Stimulated activated CD4-positive, alpha-beta T cell treated with anti-CD3 and anti-CD28 coated beads, TNF-alpha, amount 100 ng/mL, for 48 hours (primary cell): Measurements from ENCODE around the gene ATOSB.
A peak's percentile ranks its signal among the peaks of the same experiment; 100 is the strongest.

ENCODE experiments used
- DNase-seq, 3 donors: peaks; one replicate each; pipeline ENCODE4 v3.0.0-alpha.2; 2020; ENCODE audit warnings: low read depth in 3 of 3

The ATOSB gene

DNA sequence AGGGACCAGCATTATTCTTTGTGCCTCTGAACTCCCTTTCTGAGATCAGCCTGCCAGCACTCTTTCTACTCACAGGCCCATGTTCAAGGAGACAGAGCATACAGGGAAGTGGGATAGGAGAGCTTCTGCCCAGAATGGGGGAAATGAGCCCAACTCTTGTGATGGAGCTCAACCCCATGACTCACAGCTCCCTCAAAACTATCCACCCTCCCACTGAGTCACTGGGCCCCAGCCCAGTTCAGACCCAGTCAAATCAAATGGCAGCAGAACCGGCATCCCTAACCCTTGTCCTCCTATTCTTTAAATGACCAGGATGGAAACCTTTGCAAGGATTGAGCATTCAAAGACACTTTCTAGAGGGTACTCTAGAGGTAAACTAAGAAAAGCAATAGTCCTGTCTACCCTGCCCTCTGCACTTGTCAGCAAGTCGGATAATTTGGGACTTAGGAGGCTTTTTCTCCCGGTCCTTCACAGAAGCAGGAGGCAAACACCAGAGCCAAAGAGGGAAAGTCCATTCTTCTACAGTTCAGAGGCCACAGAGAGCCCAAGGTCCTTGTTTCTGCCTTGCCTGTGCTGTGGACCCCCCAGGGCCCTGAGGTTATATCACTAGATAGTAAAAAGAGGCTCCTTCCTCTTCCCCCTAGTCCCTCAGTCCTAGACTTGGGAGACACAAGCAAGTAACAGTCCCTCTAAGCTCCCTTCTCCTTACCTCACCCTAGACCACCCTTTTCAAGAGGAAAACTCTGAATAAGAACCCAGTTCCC lies 3.2 kb downstream of the ATOSB start:
- no peak for DNase-seq

- peak; percentile 92 to 95 (median 92) for DNase-seq
These were observed 4.4 kb downstream of the ATOSB start for GRCh38 chr9:35111001-35111933.

- DNase-seq, result no peak
These were observed 5.3 kb downstream of the ATOSB start for GRCh38 chr9:35110327-35110761.

DNA sequence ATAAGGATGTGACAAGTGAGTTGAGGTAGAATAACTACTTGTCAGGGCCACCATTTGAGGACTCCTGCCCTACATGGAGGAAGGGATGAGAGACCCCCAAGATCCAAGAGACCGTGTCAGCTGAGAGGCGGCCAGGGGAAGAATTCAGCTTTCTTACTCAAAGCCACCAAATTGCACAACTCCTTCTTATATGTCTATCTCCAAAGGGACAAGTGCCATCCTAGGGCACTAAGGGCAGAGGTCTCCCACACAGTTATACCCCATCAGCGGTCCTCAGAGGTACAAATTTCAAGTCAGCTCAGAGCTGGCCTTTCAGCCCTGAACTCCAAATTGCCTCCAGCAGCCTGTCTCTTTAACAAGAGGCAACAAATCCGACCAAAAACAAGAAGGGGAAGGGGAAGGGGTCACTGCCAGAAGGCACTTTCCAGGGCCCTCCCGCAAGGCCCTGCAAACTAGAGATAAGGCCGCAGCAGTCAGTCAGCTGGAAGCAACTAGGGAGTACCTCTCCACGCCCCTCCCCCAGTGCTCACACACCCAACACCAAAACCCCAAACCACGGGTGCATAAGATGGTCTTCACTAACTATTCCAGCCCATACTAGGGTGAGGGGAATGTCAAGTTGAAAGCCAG lies 6.6 kb downstream of the ATOSB start:
- no peak for DNase-seq

GRCh38 chr9:35108461-35108860 lies 7.2 kb downstream of the ATOSB start:
- DNase-seq, result no peak

DNA sequence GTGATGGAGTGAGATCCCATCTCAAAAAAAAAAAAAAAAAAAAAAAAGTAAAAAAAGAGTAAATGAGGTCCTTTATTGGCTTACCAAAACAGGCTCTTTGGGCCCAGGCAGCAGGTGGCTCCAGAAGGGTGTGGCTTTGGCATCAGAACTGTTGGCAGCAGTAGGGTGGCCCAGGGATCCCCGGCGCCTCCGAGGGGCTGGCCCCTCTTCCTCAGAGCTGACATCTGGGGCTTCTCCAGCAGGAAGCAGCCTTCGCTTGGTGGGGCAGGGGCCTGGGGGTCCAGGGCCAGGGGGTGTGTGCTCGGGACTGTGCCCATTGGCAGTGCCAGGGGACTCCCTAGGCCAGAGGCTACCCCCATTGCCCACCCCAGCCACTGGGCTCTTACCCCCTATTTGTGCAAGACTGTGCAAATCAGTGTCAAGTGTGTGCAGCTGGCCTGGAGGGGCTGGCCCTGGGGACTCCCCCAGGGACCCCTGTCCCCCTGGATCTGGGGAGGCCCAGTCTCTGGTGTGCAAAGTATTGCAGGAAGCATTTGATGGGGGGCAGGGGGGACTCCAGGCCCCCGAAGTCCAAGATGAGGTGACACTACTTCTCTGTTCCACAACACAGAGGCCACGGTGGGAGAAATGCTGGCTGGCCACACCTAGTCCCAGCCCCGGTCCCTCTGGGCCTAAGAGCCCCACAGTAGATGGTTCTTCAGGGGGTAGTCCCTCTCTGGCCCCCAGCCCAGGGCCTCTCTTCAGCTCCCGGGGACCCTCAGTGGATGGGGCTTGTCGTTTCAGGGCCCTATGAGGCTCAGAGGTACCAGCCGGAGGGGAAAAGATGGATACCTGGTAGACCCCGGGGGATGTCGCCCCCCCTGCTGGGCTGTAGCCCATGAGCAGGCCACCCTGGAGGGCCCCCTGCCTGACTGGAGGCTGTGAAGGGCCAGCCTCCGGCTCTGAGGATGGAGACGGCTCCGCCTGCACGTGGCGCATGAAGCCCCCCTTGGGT lies 8.1 kb downstream of the ATOSB start:
- no peak for DNase-seq

- DNase-seq, result no peak
These were observed 9.3 kb downstream of the ATOSB start for GRCh38 chr9:35106343-35106730.

- DNase-seq, result no peak
These were observed 9.9 kb downstream of the ATOSB start for GRCh38 chr9:35105571-35106342.

- no peak for DNase-seq
These were observed 10.5 kb downstream of the ATOSB start for GRCh38 chr9:35105126-35105525.

GRCh38 chr9:35104586-35104985 lies 11.1 kb downstream of the ATOSB start:
- DNase-seq, result no peak

DNA sequence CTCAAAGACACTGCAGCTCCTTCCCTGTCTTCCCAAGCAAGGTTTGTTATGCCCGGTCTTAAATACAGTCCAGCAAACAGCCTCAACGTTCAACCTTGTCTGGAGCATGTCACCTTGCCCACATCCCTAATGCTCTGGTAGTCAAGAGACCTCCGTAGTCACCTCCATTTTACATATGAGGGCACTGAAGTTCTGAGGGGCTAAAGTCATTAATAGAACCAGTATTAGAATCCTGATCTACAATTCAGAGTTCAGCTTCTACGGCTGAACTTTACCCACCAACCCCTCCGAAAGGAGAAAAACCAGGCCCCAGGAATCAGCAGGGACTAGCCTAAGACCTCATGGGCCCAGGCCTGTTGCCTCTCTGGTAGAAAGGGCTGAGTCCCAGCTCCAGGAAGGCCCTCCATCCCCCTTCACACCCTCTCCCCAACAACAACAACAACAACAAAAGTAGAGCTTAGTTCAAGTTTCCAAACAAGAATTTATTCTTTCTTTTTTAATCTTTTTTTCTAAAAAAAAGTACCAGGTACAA lies 11.9 kb downstream of the ATOSB start:
- no peak for DNase-seq

DNA sequence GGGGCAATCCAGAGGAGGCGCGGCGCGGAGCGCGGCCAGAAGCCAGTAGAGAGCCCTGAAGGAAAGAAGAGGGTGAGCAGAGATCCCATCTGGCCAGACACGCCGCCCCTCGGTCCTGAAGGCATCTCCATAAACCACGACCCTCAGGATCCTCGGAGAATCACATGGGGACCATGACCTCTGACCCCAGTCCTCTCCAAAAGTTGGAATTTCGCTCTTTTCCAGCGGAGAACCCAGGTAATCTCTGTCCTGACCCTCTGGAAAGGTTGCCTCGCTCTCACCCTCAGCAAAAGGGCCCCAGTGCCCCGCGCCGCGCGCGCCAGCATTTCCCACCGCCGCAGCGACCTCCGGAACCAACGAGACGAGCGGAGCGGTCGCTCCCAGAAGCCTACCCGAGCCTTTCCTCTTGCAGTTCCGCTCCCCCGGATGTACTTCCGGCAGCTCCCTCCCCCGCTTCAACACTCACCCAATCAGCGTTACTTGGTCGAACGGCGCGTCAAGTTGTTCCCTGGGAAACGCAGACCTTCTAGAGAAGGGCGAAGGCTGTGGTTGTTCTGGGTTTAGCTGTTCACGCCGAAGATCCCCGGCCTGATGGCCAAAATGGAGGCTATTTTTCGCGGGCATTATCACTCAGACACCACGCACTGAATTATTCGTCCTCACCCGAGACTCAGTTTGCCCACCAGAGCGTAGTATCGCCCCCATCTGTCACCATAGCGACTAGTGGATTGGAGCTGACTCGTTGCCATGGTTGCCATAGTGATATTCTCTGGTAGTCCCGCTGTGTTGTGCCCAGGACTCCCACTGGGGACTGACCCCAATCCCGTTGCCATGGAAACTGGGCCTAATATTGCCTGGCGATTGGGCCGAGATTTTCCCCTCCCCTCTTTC lies 12.6 kb downstream of the ATOSB start, which contains the start of gene STOML2:
TSS of gene STOML2 (minus strand) at position 363 of the 891 bp plus-strand sequence. CDS start at position 326, 37 bp downstream.
- DNase-seq, result peak; percentile 84 to 90 (median 85)

- DNase-seq, result no peak
These were observed 13.2 kb downstream of the ATOSB start for GRCh38 chr9:35102465-35102768.

GRCh38 chr9:35097573-35097972 lies 18.1 kb downstream of the ATOSB start:
- DNase-seq, result no peak

GRCh38 chr9:35096035-35096849 lies 19.4 kb downstream of the ATOSB start, which contains the start of gene PIGO:
PIGO (minus strand) TSS chr9:35096591; CDS start chr9:35095565, 1,026 bp downstream.
- DNase-seq, result peak; percentile 81 to 85 (median 83)

DNA sequence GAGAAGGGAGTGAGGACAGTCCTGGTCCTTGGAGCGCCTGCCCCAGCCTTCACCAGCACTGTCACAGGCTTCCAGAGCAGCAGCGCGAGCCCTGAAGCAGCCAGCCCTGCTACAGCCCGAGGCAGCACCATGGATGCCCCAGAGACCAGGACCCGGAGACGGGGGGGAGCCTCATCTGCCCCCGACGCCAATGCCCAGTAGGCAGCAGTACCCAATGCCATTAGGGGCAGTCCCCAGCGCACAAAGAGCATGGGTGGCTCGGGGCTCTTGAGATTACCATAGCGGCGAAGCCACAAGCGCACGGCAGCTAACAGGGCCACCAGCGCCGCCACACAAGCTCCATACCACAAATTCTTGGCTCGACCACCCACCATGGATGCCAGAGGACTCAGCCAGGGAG lies 24.1 kb downstream of the ATOSB start:
- DNase-seq, result no peak

- no peak for DNase-seq
These were observed 26.2 kb downstream of the ATOSB start for GRCh38 chr9:35089434-35089833.

GRCh38 chr9:35085078-35085477 lies 30.6 kb downstream of the ATOSB start:
- DNase-seq, result no peak
